GM18909 (cell line): ENCODE data around the gene CCDC148.

Source experiments
- ATAC-seq: cut with Tn5 transposase; IDR thresholded peaks from one replicate; pipeline ENCODE4 v1.9.1; 2021; ENCODE audit warnings: mild to moderate bottlenecking; ENCODE audit not compliant: unreplicated experiment, poor library complexity

The CCDC148 gene

GRCh38 chr2:158189526-158189925 is 267.0 kb downstream of the CCDC148 start:
- ATAC-seq: peak; percentile 56

- no peak for ATAC-seq
Observed at GRCh38 chr2:158187908-158188307, 268.6 kb downstream of the CCDC148 start.

GRCh38 chr2:158184556-158185343 is 271.8 kb downstream of the CCDC148 start:
- ATAC-seq: no peak

- no peak for ATAC-seq
Observed at GRCh38 chr2:158184001-158184400, 272.6 kb downstream of the CCDC148 start.

GRCh38 chr2:158182676-158183295 is 273.8 kb downstream of the CCDC148 start:
- ATAC-seq: no peak

- no peak for ATAC-seq
Observed at GRCh38 chr2:158181171-158181570, 275.4 kb downstream of the CCDC148 start.

GRCh38 chr2:158179660-158180059 is 276.9 kb downstream of the CCDC148 start:
- ATAC-seq: peak; percentile 59

- no peak for ATAC-seq
Observed at GRCh38 chr2:158178646-158179045, 277.9 kb downstream of the CCDC148 start.

GRCh38 chr2:158174956-158175355 is 281.6 kb downstream of the CCDC148 start:
- no peak for ATAC-seq

- no peak for ATAC-seq
Observed at GRCh38 chr2:158174495-158174894, 282.1 kb downstream of the CCDC148 start.

- ATAC-seq: no peak
Observed at GRCh38 chr2:158172719-158173118, 283.8 kb downstream of the CCDC148 start.

GRCh38 chr2:158154596-158154995 is 302.0 kb downstream of the CCDC148 start:
- ATAC-seq: no peak

- ATAC-seq: no peak
Observed at GRCh38 chr2:158153270-158154015, 303.1 kb downstream of the CCDC148 start.

GRCh38 chr2:158144914-158145625 is 311.5 kb downstream of the CCDC148 start:
- no peak for ATAC-seq

GRCh38 chr2:158143703-158144360 is 312.7 kb downstream of the CCDC148 start:
- ATAC-seq: no peak

- ATAC-seq: no peak
Observed at GRCh38 chr2:158142568-158143332, 313.8 kb downstream of the CCDC148 start.

GRCh38 chr2:158142165-158142564 is 314.4 kb downstream of the CCDC148 start:
- ATAC-seq: no peak

GRCh38 chr2:158140201-158140600 is 316.4 kb downstream of the CCDC148 start:
- ATAC-seq: no peak

GRCh38 chr2:158138255-158138654 is 318.3 kb downstream of the CCDC148 start:
- no peak for ATAC-seq
